Measurements from ENCODE around the gene ATP6V0B.

Gene ATP6V0B

GRCh38 chr1:43975249-43975961, 645 bp downstream of the ATP6V0B start:
- DNase-seq, result peak; percentile 49
- Mint-ChIP-seq H3K27ac (peak overlapping the region; percentile 69), H3K9me3 (no peaks in the 10 kb centered on the region), H3K36me3 (ENCODE audit: low read depth) (peaks cover 27% of the 10 kb centered on the region), H3K4me3 (peak overlapping the region; percentile 93), H3K4me1 (peaks cover 60% of the 10 kb centered on the region), H3K27me3 (ENCODE audit: low read depth, poor library complexity) (peaks cover 4% of the 10 kb centered on the region)
- TF ChIP-seq, protein P1, sequence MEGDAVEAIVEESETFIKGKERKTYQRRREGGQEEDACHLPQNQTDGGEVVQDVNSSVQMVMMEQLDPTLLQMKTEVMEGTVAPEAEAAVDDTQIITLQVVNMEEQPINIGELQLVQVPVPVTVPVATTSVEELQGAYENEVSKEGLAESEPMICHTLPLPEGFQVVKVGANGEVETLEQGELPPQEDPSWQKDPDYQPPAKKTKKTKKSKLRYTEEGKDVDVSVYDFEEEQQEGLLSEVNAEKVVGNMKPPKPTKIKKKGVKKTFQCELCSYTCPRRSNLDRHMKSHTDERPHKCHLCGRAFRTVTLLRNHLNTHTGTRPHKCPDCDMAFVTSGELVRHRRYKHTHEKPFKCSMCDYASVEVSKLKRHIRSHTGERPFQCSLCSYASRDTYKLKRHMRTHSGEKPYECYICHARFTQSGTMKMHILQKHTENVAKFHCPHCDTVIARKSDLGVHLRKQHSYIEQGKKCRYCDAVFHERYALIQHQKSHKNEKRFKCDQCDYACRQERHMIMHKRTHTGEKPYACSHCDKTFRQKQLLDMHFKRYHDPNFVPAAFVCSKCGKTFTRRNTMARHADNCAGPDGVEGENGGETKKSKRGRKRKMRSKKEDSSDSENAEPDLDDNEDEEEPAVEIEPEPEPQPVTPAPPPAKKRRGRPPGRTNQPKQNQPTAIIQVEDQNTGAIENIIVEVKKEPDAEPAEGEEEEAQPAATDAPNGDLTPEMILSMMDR (IDR thresholded peaks at IDR 0.05), result no peak

GRCh38 chr1:43976045-43976444, 1.3 kb downstream of the ATP6V0B start:
- DNase-seq, result no peak
- Mint-ChIP-seq H3K4me3 (peak overlapping the region; percentile 93), H3K36me3 (ENCODE audit: low read depth) (peaks cover 32% of the 10 kb centered on the region), H3K27me3 (ENCODE audit: low read depth, poor library complexity) (peaks cover 4% of the 10 kb centered on the region), H3K9me3 (no peaks in the 10 kb centered on the region), H3K4me1 (peaks cover 59% of the 10 kb centered on the region), H3K27ac (peak overlapping the region; percentile 69)
- TF ChIP-seq, protein P1 (IDR thresholded peaks at IDR 0.05), result no peak

DNA sequence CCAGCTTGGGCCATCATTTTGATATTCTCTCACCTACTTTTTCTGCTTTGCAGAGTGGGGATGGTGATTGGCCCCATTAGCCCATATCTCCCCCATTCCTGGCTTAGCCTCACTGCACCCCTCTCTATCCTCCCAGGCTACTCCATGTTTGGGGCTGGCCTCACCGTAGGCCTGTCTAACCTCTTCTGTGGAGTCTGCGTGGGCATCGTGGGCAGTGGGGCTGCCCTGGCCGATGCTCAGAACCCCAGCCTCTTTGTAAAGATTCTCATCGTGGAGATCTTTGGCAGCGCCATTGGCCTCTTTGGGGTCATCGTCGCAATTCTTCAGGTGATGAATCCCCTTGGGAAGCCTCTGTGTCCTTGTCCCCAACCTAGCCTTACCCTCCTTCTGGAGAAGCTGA, 2.1 kb downstream of the ATP6V0B start:
- H3K4me1 Mint-ChIP-seq, result peaks cover 61% of the 10 kb centered on the region

GRCh38 chr1:43977376-43978263, 2.9 kb downstream of the ATP6V0B start:
- Mint-ChIP-seq H3K9me3 (no peaks in the 10 kb centered on the region), H3K36me3 (ENCODE audit: low read depth) (peaks cover 32% of the 10 kb centered on the region), H3K4me1 (peaks cover 69% of the 10 kb centered on the region), H3K27me3 (ENCODE audit: low read depth, poor library complexity) (peaks cover 4% of the 10 kb centered on the region), H3K4me3 (peak overlapping the region; percentile 93), H3K27ac (no peak overlapping the region)
- TF ChIP-seq, protein P1 (IDR thresholded peaks at IDR 0.05), result no peak
- no peak for DNase-seq

More for the DNA sequence above, 2.1 kb downstream of the ATP6V0B start:
- H3K27ac Mint-ChIP-seq, result no peak overlapping the region
- H3K9me3 Mint-ChIP-seq, result no peaks in the 10 kb centered on the region
- no peak for DNase-seq
- TF ChIP-seq, protein P1 (IDR thresholded peaks at IDR 0.05), result no peak
- peak overlapping the region; percentile 93 for H3K4me3 Mint-ChIP-seq
- H3K27me3 Mint-ChIP-seq (ENCODE audit: low read depth, poor library complexity), result peaks cover 4% of the 10 kb centered on the region
- peaks cover 32% of the 10 kb centered on the region for H3K36me3 Mint-ChIP-seq (ENCODE audit: low read depth)

- no peak for DNase-seq
- peaks cover 28% of the 10 kb centered on the region for H3K36me3 Mint-ChIP-seq (ENCODE audit: low read depth)
- H3K27me3 Mint-ChIP-seq (ENCODE audit: low read depth, poor library complexity), result peaks cover 4% of the 10 kb centered on the region
- H3K27ac Mint-ChIP-seq, result peak overlapping the region; percentile 80
- H3K4me3 Mint-ChIP-seq, result peak overlapping the region; percentile 93
- peaks cover 74% of the 10 kb centered on the region for H3K4me1 Mint-ChIP-seq
- TF ChIP-seq, protein P1 (IDR thresholded peaks at IDR 0.05), result no peak
- no peaks in the 10 kb centered on the region for H3K9me3 Mint-ChIP-seq
Measured at GRCh38 chr1:43978264-43978550, 3.4 kb downstream of the ATP6V0B start.
